MG63 (cell line): ENCODE data around the gene KCNJ10. TPM values are rescaled to one million over a fixed set of nuclear protein-coding genes. Genes with fewer than 3 reads are reported as not detected.

Source experiments
- DNase-seq: peaks from one replicate; pipeline ENCODE4 v3.0.0-alpha.2; 2020
- H3K27me3 ChIP-seq: fragments of 250-450 bp; sonication (Bioruptor Pico); 2 replicates; pipeline ENCODE4 v1.5.1; 2020; ENCODE audit warnings: mild to moderate bottlenecking, moderate library complexity
- H3K36me3 ChIP-seq: fragments of 250-450 bp; sonication (Bioruptor Pico); 2 replicates; pipeline ENCODE4 v1.5.1; 2020; ENCODE audit warnings: mild to moderate bottlenecking, moderate library complexity
- H3K4me3 ChIP-seq: fragments of 250-450 bp; sonication (Bioruptor Pico); 2 replicates; pipeline ENCODE4 v1.5.1; 2020; ENCODE audit warnings: mild to moderate bottlenecking, moderate library complexity
- H3K9me3 ChIP-seq: fragments of 250-450 bp; sonication (Bioruptor Pico); 2 replicates; pipeline ENCODE4 v1.5.1; 2020; ENCODE audit warnings: mild to moderate bottlenecking, moderate library complexity
- total RNA-seq: library from RNA; depleted of rRNA; stranded (reverse); fragments of >200 nt; shearing (Covaris generic); gene quantifications from 2 replicates; pipeline ENCODE4 v1.2.3, GENCODE V29; 2014; ENCODE audit warnings: low replicate concordance

The KCNJ10 gene
- total RNA-seq, 1 experiment from 2014 or later: not detected

GRCh38 chr1:160025314-160025713, 44.6 kb downstream of the KCNJ10 start:
- Histone ChIP-seq H3K36me3 (no peaks in the 10 kb centered on the region; the same call in 1 of the 2 replicates), H3K9me3 (no peaks in the 10 kb centered on the region), H3K27me3 (no peaks in the 10 kb centered on the region), H3K4me3 (no peak overlapping the region)
- no peak for DNase-seq

GRCh38 chr1:160024195-160024905, 45.6 kb downstream of the KCNJ10 start:
- no peaks in the 10 kb centered on the region for H3K27me3 ChIP-seq
- H3K4me3 ChIP-seq: no peak overlapping the region
- DNase-seq: no peak
- no peaks in the 10 kb centered on the region for H3K9me3 ChIP-seq
- H3K36me3 ChIP-seq: no peaks in the 10 kb centered on the region

GRCh38 chr1:160022330-160023310, 47.3 kb downstream of the KCNJ10 start:
- Histone ChIP-seq H3K27me3 (no peaks in the 10 kb centered on the region), H3K36me3 (no peaks in the 10 kb centered on the region), H3K4me3 (no peak overlapping the region), H3K9me3 (no peaks in the 10 kb centered on the region)
- DNase-seq: peak; percentile 46

- Histone ChIP-seq H3K4me3 (no peak overlapping the region), H3K9me3 (no peaks in the 10 kb centered on the region), H3K27me3 (no peaks in the 10 kb centered on the region), H3K36me3 (no peaks in the 10 kb centered on the region)
- DNase-seq: no peak
Observed at GRCh38 chr1:160021376-160022074, 48.4 kb downstream of the KCNJ10 start.

- DNase-seq: no peak
- Histone ChIP-seq H3K36me3 (no peaks in the 10 kb centered on the region), H3K27me3 (no peaks in the 10 kb centered on the region), H3K4me3 (no peak overlapping the region), H3K9me3 (no peaks in the 10 kb centered on the region)
Observed at GRCh38 chr1:160020196-160020595, 49.8 kb downstream of the KCNJ10 start.

- peak; percentile 74 for DNase-seq
Observed at GRCh38 chr1:160018900-160019299, 51.1 kb downstream of the KCNJ10 start.

GRCh38 chr1:160018347-160018746, 51.6 kb downstream of the KCNJ10 start:
- no peaks in the 10 kb centered on the region for H3K9me3 ChIP-seq
- DNase-seq: no peak
- no peaks in the 10 kb centered on the region for H3K36me3 ChIP-seq
- no peak overlapping the region for H3K4me3 ChIP-seq
- H3K27me3 ChIP-seq: no peaks in the 10 kb centered on the region

More at GRCh38 chr1:160018900-160019299, 51.1 kb downstream of the KCNJ10 start:
- Histone ChIP-seq H3K36me3 (no peaks in the 10 kb centered on the region), H3K27me3 (no peaks in the 10 kb centered on the region), H3K9me3 (no peaks in the 10 kb centered on the region), H3K4me3 (no peak overlapping the region)

GRCh38 chr1:160017592-160017991, 52.4 kb downstream of the KCNJ10 start:
- Histone ChIP-seq H3K27me3 (no peaks in the 10 kb centered on the region), H3K9me3 (no peaks in the 10 kb centered on the region), H3K36me3 (no peaks in the 10 kb centered on the region), H3K4me3 (no peak overlapping the region)
- no peak for DNase-seq

GRCh38 chr1:160011781-160012180, 58.2 kb downstream of the KCNJ10 start:
- Histone ChIP-seq H3K9me3 (no peaks in the 10 kb centered on the region), H3K36me3 (no peaks in the 10 kb centered on the region), H3K4me3 (no peak overlapping the region), H3K27me3 (peaks cover 3% of the 10 kb centered on the region)
- no peak for DNase-seq

- Histone ChIP-seq H3K27me3 (peaks cover 3% of the 10 kb centered on the region), H3K36me3 (no peaks in the 10 kb centered on the region), H3K4me3 (no peak overlapping the region), H3K9me3 (no peaks in the 10 kb centered on the region)
- no peak for DNase-seq
Observed at GRCh38 chr1:160009801-160010200, 60.2 kb downstream of the KCNJ10 start.

- Histone ChIP-seq H3K9me3 (no peaks in the 10 kb centered on the region), H3K4me3 (no peak overlapping the region), H3K36me3 (no peaks in the 10 kb centered on the region), H3K27me3 (peaks cover 3% of the 10 kb centered on the region)
- DNase-seq: no peak
Observed at GRCh38 chr1:160009081-160009480, 60.9 kb downstream of the KCNJ10 start.

- peaks cover 3% of the 10 kb centered on the region for H3K27me3 ChIP-seq
- no peak for DNase-seq
- no peak overlapping the region for H3K4me3 ChIP-seq
Observed at GRCh38 chr1:160007577-160008200, 62.3 kb downstream of the KCNJ10 start.

GRCh38 chr1:160006312-160006940, 63.5 kb downstream of the KCNJ10 start:
- peak; percentile 78 for DNase-seq
- Histone ChIP-seq H3K4me3 (no peak overlapping the region), H3K9me3 (no peaks in the 10 kb centered on the region), H3K36me3 (no peaks in the 10 kb centered on the region), H3K27me3 (peaks cover 3% of the 10 kb centered on the region; the same call in 1 of the 2 replicates)

More at GRCh38 chr1:160007577-160008200, 62.3 kb downstream of the KCNJ10 start:
- Histone ChIP-seq H3K9me3 (no peaks in the 10 kb centered on the region), H3K36me3 (no peaks in the 10 kb centered on the region)

- Histone ChIP-seq H3K4me3 (no peak overlapping the region), H3K9me3 (no peaks in the 10 kb centered on the region), H3K36me3 (no peaks in the 10 kb centered on the region), H3K27me3 (peaks cover 3% of the 10 kb centered on the region; the same call in 1 of the 2 replicates)
- no peak for DNase-seq
Observed at GRCh38 chr1:160005070-160005469, 64.9 kb downstream of the KCNJ10 start.

- DNase-seq: no peak
- no peaks in the 10 kb centered on the region for H3K9me3 ChIP-seq
- peaks cover 3% of the 10 kb centered on the region; the same call in 1 of the 2 replicates for H3K27me3 ChIP-seq
- no peaks in the 10 kb centered on the region for H3K36me3 ChIP-seq
- no peak overlapping the region for H3K4me3 ChIP-seq
Observed at GRCh38 chr1:160004425-160004824, 65.5 kb downstream of the KCNJ10 start.

GRCh38 chr1:160004001-160004400, 66.0 kb downstream of the KCNJ10 start:
- no peak overlapping the region for H3K4me3 ChIP-seq
- H3K36me3 ChIP-seq: no peaks in the 10 kb centered on the region
- no peaks in the 10 kb centered on the region for H3K9me3 ChIP-seq
- peaks cover 3% of the 10 kb centered on the region; the same call in 1 of the 2 replicates for H3K27me3 ChIP-seq
- no peak for DNase-seq
